Glutamatergic neuron (in vitro differentiated cells): ENCODE data around the gene NSMCE3. TPM values are rescaled to one million over a fixed set of nuclear protein-coding genes. Genes with fewer than 3 reads are reported as not detected.
A peak's percentile ranks its signal among the peaks of the same experiment; 100 is the strongest.

ENCODE experiments used
- DNase-seq: peaks from one replicate; pipeline ENCODE4 v3.0.0; 2022
- H3K27ac Mint-ChIP-seq: one replicate; pipeline ENCODE4 v1.8.0; 2020; ENCODE audit warnings: mild to moderate bottlenecking, mixed read lengths, inconsistent platforms; ENCODE audit not compliant: unreplicated experiment
- H3K27me3 Mint-ChIP-seq: one replicate; pipeline ENCODE4 v1.8.0; 2020; ENCODE audit warnings: mild to moderate bottlenecking, moderate library complexity, mixed read lengths, inconsistent platforms; ENCODE audit not compliant: unreplicated experiment
- H3K36me3 Mint-ChIP-seq: one replicate; pipeline ENCODE4 v1.8.0; 2020; ENCODE audit warnings: mild to moderate bottlenecking, mixed read lengths, inconsistent platforms; ENCODE audit not compliant: unreplicated experiment
- H3K4me1 Mint-ChIP-seq: one replicate; pipeline ENCODE4 v1.8.0; 2020; ENCODE audit warnings: mild to moderate bottlenecking, low read depth, mixed read lengths, inconsistent platforms; ENCODE audit not compliant: unreplicated experiment
- H3K4me3 Mint-ChIP-seq: one replicate; pipeline ENCODE4 v1.8.0; 2020; ENCODE audit warnings: mild to moderate bottlenecking, mixed read lengths, inconsistent platforms; ENCODE audit not compliant: unreplicated experiment
- H3K9me3 Mint-ChIP-seq: one replicate; pipeline ENCODE4 v1.8.0; 2020; ENCODE audit warnings: mild to moderate bottlenecking, moderate library complexity, mixed read lengths, inconsistent platforms; ENCODE audit not compliant: unreplicated experiment
- CTCF ChIP-seq: fragments of 200-600 bp; sonication (generic); IDR thresholded peaks from one replicate; pipeline ENCODE4 v1.5.0; 2021; ENCODE audit not compliant: partially characterized antibody, unreplicated experiment
- total RNA-seq: library from RNA; stranded (reverse); fragmentation: NEBNext Ultra II Directional; extraction: Animal tissue kit (Norgen Biotek cat#: 25700); gene quantifications from one replicate; pipeline ENCODE4 v1.2.1, GENCODE V29; 2021; ENCODE audit not compliant: unreplicated experiment

Gene NSMCE3
- total RNA-seq, 1 donor from 2014 or later, result 6.5 TPM

- DNase-seq, result peak; percentile 40
- Mint-ChIP-seq H3K27ac (peak overlapping the region; percentile 24), H3K36me3 (peaks cover 5% of the 10 kb centered on the region), H3K4me1 (peaks cover 7% of the 10 kb centered on the region), H3K27me3 (peaks cover 8% of the 10 kb centered on the region), H3K9me3 (peaks cover 2% of the 10 kb centered on the region), H3K4me3 (peak overlapping the region; percentile 47)
- no peak for TF ChIP-seq CTCF
Measured at GRCh38 chr15:29280514-29280913, 10.9 kb upstream of the NSMCE3 start.

- Mint-ChIP-seq H3K36me3 (peaks cover 5% of the 10 kb centered on the region), H3K4me3 (no peak overlapping the region), H3K9me3 (peaks cover 2% of the 10 kb centered on the region), H3K27ac (no peak overlapping the region), H3K27me3 (peaks cover 6% of the 10 kb centered on the region), H3K4me1 (peaks cover 7% of the 10 kb centered on the region)
- DNase-seq, result no peak
- TF ChIP-seq CTCF, result no peak
Measured at GRCh38 chr15:29278436-29279105, 8.9 kb upstream of the NSMCE3 start.

GRCh38 chr15:29276366-29276765 lies 6.7 kb upstream of the NSMCE3 start:
- peaks cover 4% of the 10 kb centered on the region for H3K27me3 Mint-ChIP-seq
- H3K27ac Mint-ChIP-seq, result no peak overlapping the region
- no peak for DNase-seq
- peaks cover 2% of the 10 kb centered on the region for H3K9me3 Mint-ChIP-seq
- H3K4me1 Mint-ChIP-seq, result peaks cover 7% of the 10 kb centered on the region
- H3K4me3 Mint-ChIP-seq, result no peak overlapping the region
- no peak for TF ChIP-seq CTCF
- no peaks in the 10 kb centered on the region for H3K36me3 Mint-ChIP-seq

- DNase-seq, result no peak
- peaks cover 4% of the 10 kb centered on the region for H3K27me3 Mint-ChIP-seq
- H3K4me1 Mint-ChIP-seq, result peaks cover 7% of the 10 kb centered on the region
- H3K4me3 Mint-ChIP-seq, result no peak overlapping the region
- no peak overlapping the region for H3K27ac Mint-ChIP-seq
- H3K36me3 Mint-ChIP-seq, result no peaks in the 10 kb centered on the region
- TF ChIP-seq CTCF, result no peak
- peaks cover 2% of the 10 kb centered on the region for H3K9me3 Mint-ChIP-seq
Measured at GRCh38 chr15:29275855-29276254, 6.2 kb upstream of the NSMCE3 start.

- Mint-ChIP-seq H3K4me1 (peaks cover under 1% of the 10 kb centered on the region), H3K4me3 (no peak overlapping the region), H3K9me3 (no peaks in the 10 kb centered on the region), H3K27me3 (no peaks in the 10 kb centered on the region), H3K36me3 (no peaks in the 10 kb centered on the region), H3K27ac (no peak overlapping the region)
- no peak for DNase-seq
- no peak for TF ChIP-seq CTCF
Measured at GRCh38 chr15:29274946-29275345, 5.3 kb upstream of the NSMCE3 start.
